GM23338 (cell line): Measurements from ENCODE around the gene AIFM2. TPM values are rescaled to one million over a fixed set of nuclear protein-coding genes. Genes with fewer than 3 reads are reported as not detected.

Experiments
- ATAC-seq: fragments of 200-7000 bp; cut with Tn5 transposase; 3 replicates; pipeline ENCODE4 v1.9.1; 2020
- DNase-seq: peaks from one replicate; pipeline ENCODE4 v3.0.0-alpha.2; 2015; ENCODE audit warnings: low spot score
- H2AFZ ChIP-seq: fragments of 200-600 bp; sonication (generic); 2 replicates; pipeline ENCODE4 v1.8.0; 2016; ENCODE audit warnings: antibody characterized with exemption, mild to moderate bottlenecking, moderate library complexity
- H3F3A ChIP-seq: fragments of 200-600 bp; sonication (generic); replicated peaks from 2 replicates; pipeline ENCODE4 v1.8.0; 2017; ENCODE audit warnings: antibody characterized with exemption, mixed run types, low read depth
- H3K27ac ChIP-seq: fragments of 200-600 bp; sonication (generic); 2 replicates; pipeline ENCODE4 v1.6.1; 2016; ENCODE audit warnings: low read depth
- H3K27me3 ChIP-seq: fragments of 200-600 bp; sonication (generic); 2 replicates; pipeline ENCODE4 v1.8.0; 2016; ENCODE audit warnings: mild to moderate bottlenecking, mixed run types, moderate library complexity; ENCODE audit not compliant: insufficient read depth
- H3K36me3 ChIP-seq: fragments of 200-600 bp; sonication (generic); 2 replicates; pipeline ENCODE4 v1.8.0; 2016; ENCODE audit warnings: mild to moderate bottlenecking; ENCODE audit not compliant: insufficient read depth
- H3K4me1 ChIP-seq: fragments of 200-600 bp; sonication (generic); 2 replicates; pipeline ENCODE4 v1.8.0; 2016; ENCODE audit warnings: mild to moderate bottlenecking, moderate library complexity; ENCODE audit not compliant: insufficient read depth
- H3K4me2 ChIP-seq: fragments of 200-600 bp; sonication (generic); 2 replicates; pipeline ENCODE4 v1.7.1; 2017; ENCODE audit warnings: mixed run types
- H3K4me3 ChIP-seq: fragments of 200-600 bp; sonication (generic); 2 replicates; pipeline ENCODE4 v1.6.1; 2016; ENCODE audit warnings: mixed run types
- H3K79me2 ChIP-seq: fragments of 200-600 bp; sonication (generic); replicated peaks from 2 replicates; pipeline ENCODE4 v1.8.0; 2017; ENCODE audit warnings: mild to moderate bottlenecking; ENCODE audit not compliant: insufficient read depth
- H3K9me2 ChIP-seq: fragments of 200-600 bp; sonication (generic); 2 replicates; pipeline ENCODE4 v1.8.0; 2017; ENCODE audit not compliant: insufficient read depth
- H4K20me1 ChIP-seq: fragments of 200-600 bp; sonication (generic); replicated peaks from 2 replicates; pipeline ENCODE4 v1.8.0; 2017; ENCODE audit warnings: mild to moderate bottlenecking; ENCODE audit not compliant: insufficient read depth
- H3K27ac Mint-ChIP-seq: 2 replicates; pipeline ENCODE4 v1.8.0; 2020; ENCODE audit warnings: inconsistent platforms, mild to moderate bottlenecking, moderate library complexity, mixed read lengths
- H3K27me3 Mint-ChIP-seq: 3 replicates; pipeline ENCODE4 v1.8.0; 2022; ENCODE audit warnings: low read depth, mild to moderate bottlenecking, moderate library complexity, mixed read lengths, inconsistent platforms; ENCODE audit not compliant: insufficient read depth, poor library complexity
- H3K36me3 Mint-ChIP-seq: 3 replicates; pipeline ENCODE4 v1.8.0; 2021; ENCODE audit warnings: low read depth, mild to moderate bottlenecking, inconsistent platforms, moderate library complexity, mixed read lengths
- H3K4me1 Mint-ChIP-seq: 3 replicates; pipeline ENCODE4 v1.8.0; 2020; ENCODE audit warnings: mild to moderate bottlenecking, inconsistent platforms, mixed read lengths
- H3K4me3 Mint-ChIP-seq: 3 replicates; pipeline ENCODE4 v1.8.0; 2021; ENCODE audit warnings: moderate library complexity, mild to moderate bottlenecking, inconsistent platforms, mixed read lengths
- H3K9me3 Mint-ChIP-seq: 3 replicates; pipeline ENCODE4 v1.8.0; 2020; ENCODE audit warnings: moderate library complexity, mild to moderate bottlenecking, inconsistent platforms, mixed read lengths
- CREB1 ChIP-seq: fragments of 250-450 bp; sonication (Bioruptor Pico); IDR thresholded peaks from 2 replicates; pipeline ENCODE4 v1.5.0; 2020; ENCODE audit warnings: low read depth, mild to moderate bottlenecking, moderate library complexity
- CTCF ChIP-seq, 2 experiments: fragments of 200-600 bp in 1 of 2; sonication (generic) in 1 of 2; conservative IDR thresholded peaks; 2 replicates each; pipeline versions ENCODE4 v1.5.1 to v1.6.1; 2016 to 2017; ENCODE audit warnings: antibody characterized with exemption in 2 of 2, low read depth in 2 of 2, mild to moderate bottlenecking in 2 of 2, moderate library complexity in 1 of 2
- ETS1 ChIP-seq: IDR thresholded peaks from 2 replicates; pipeline ENCODE4 v1.6.1; 2016; ENCODE audit warnings: antibody characterized with exemption
- EZH2 ChIP-seq: fragments of 200-600 bp; sonication (generic); IDR thresholded peaks from one replicate; pipeline ENCODE4 v1.8.0; 2017; ENCODE audit warnings: antibody characterized with exemption, mild to moderate bottlenecking, low read depth; ENCODE audit not compliant: unreplicated experiment
- EZH2phosphoT487 ChIP-seq: fragments of 200-600 bp; sonication (generic); IDR thresholded peaks from one replicate; pipeline ENCODE4 v1.8.1; 2018; ENCODE audit warnings: antibody characterized with exemption; ENCODE audit not compliant: unreplicated experiment
- JUNB ChIP-seq: IDR thresholded peaks from one replicate; pipeline ENCODE4 v1.6.1; 2016; ENCODE audit warnings: antibody characterized with exemption; ENCODE audit not compliant: unreplicated experiment
- NANOG ChIP-seq: IDR thresholded peaks from 2 replicates; pipeline ENCODE4 v1.6.1; 2016; ENCODE audit warnings: antibody characterized with exemption, borderline replicate concordance
- POLR2AphosphoS5 ChIP-seq: IDR thresholded peaks from 2 replicates; pipeline ENCODE4 v1.6.1; 2016; ENCODE audit warnings: antibody characterized with exemption, low read depth
- STAT1 ChIP-seq: IDR thresholded peaks from one replicate; pipeline ENCODE4 v1.6.1; 2016; ENCODE audit warnings: antibody characterized with exemption; ENCODE audit not compliant: unreplicated experiment
- ZNF114 ChIP-seq: fragments of 250-450 bp; sonication (Bioruptor Pico); IDR thresholded peaks from 2 replicates; pipeline ENCODE4 v1.5.0; 2020; ENCODE audit warnings: mild to moderate bottlenecking, moderate library complexity
- ZNF331 ChIP-seq: fragments of 250-450 bp; sonication (Bioruptor Pico); IDR thresholded peaks from 2 replicates; pipeline ENCODE4 v1.5.0; 2020; ENCODE audit warnings: low read depth, mild to moderate bottlenecking, moderate library complexity
- polyA plus RNA-seq: library from polyadenylated mRNA; unstranded; fragments of >200 nt; fragmentation: Nextera tagmentation; extraction: Ambion mirVana; gene quantifications from 2 replicates; pipeline ENCODE4 v1.2.1, GENCODE V29; 2016
- total RNA-seq: library from RNA; depleted of rRNA; stranded (reverse); fragments of >200 nt; shearing (Covaris generic); gene quantifications from 2 replicates; pipeline ENCODE4 v1.2.3, GENCODE V29; 2014
- TF ChIP-seq, protein P1 (sequence below): fragments of 250-450 bp; sonication (Bioruptor Pico); IDR thresholded peaks from 2 replicates; pipeline ENCODE4 v1.5.0; 2020; ENCODE audit warnings: mild to moderate bottlenecking, moderate library complexity

Gene AIFM2
- total and polyA plus RNA-seq, 2 experiments from 2014 or later = 3.2 to 3.6 TPM

DNA sequence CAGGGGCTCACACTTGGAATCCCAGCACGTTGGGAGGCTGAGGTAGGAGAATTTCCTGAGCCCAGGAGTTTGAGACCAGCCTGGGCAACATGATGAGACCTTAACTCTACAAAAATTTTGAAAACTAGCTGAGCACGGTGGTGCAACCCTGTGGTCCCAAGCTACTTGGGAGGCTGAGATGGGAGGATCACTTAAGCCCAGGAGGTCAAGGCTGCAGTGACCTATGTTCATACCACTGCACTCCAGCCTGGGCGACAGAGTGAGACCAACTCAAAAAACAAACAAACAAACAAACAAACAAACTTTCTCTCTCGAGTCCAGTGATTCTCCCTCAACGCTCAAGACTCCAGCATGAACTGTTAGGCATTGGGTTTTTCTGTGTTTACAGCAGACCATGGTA lies 15.9 kb upstream of the AIFM2 start (continued):
- no peak for TF ChIP-seq CTCF (conservative IDR thresholded peaks at IDR 0.05; ENCODE audit: low read depth in 2 of 2)
- TF ChIP-seq ZNF331 (CRISPR knock-in tag) = no peak
- no peak for TF ChIP-seq STAT1

GRCh38 chr10:70147259-70147625 lies 14.6 kb upstream of the AIFM2 start:
- Histone ChIP-seq H4K20me1 (no peaks in the 10 kb centered on the region; the same call in none of the 2 replicates), H3K4me3 (peak overlapping the region; percentile 38), H3K27ac (peak overlapping the region; percentile 9), H3K4me2 (peak overlapping the region; percentile 30), H3K79me2 (peaks cover 7% of the 10 kb centered on the region; the same call in 1 of the 2 replicates), H3F3A (0 out of 2 replicates have a peak, but pooled peaks cover 3% of the 10 kb centered on the region), H3K27me3 (peaks cover 7% of the 10 kb centered on the region; the same call in 1 of the 2 replicates), H3K4me1 (peaks cover 12% of the 10 kb centered on the region; the same call in 1 of the 2 replicates), H3K9me2 (no peaks in the 10 kb centered on the region), H2AFZ (no peak overlapping the region), H3K36me3 (peaks cover 4% of the 10 kb centered on the region)
- no peak for DNase-seq
- H3K27ac Mint-ChIP-seq = peak overlapping the region; percentile 98
- ATAC-seq = no peak
- peaks cover 6% of the 10 kb centered on the region for H3K27me3 Mint-ChIP-seq
- peaks cover 14% of the 10 kb centered on the region for H3K4me1 Mint-ChIP-seq
- peak overlapping the region; percentile 74 for H3K4me3 Mint-ChIP-seq
- peaks cover 19% of the 10 kb centered on the region for H3K36me3 Mint-ChIP-seq
- no peaks in the 10 kb centered on the region for H3K9me3 Mint-ChIP-seq
- TF ChIP-seq CTCF (conservative IDR thresholded peaks at IDR 0.05; ENCODE audit: low read depth in 2 of 2) = no peak
- TF ChIP-seq POLR2AphosphoS5 = no peak
- no peak for TF ChIP-seq ETS1
- TF ChIP-seq CREB1 (CRISPR knock-in tag) = no peak
- TF ChIP-seq, protein P1, sequence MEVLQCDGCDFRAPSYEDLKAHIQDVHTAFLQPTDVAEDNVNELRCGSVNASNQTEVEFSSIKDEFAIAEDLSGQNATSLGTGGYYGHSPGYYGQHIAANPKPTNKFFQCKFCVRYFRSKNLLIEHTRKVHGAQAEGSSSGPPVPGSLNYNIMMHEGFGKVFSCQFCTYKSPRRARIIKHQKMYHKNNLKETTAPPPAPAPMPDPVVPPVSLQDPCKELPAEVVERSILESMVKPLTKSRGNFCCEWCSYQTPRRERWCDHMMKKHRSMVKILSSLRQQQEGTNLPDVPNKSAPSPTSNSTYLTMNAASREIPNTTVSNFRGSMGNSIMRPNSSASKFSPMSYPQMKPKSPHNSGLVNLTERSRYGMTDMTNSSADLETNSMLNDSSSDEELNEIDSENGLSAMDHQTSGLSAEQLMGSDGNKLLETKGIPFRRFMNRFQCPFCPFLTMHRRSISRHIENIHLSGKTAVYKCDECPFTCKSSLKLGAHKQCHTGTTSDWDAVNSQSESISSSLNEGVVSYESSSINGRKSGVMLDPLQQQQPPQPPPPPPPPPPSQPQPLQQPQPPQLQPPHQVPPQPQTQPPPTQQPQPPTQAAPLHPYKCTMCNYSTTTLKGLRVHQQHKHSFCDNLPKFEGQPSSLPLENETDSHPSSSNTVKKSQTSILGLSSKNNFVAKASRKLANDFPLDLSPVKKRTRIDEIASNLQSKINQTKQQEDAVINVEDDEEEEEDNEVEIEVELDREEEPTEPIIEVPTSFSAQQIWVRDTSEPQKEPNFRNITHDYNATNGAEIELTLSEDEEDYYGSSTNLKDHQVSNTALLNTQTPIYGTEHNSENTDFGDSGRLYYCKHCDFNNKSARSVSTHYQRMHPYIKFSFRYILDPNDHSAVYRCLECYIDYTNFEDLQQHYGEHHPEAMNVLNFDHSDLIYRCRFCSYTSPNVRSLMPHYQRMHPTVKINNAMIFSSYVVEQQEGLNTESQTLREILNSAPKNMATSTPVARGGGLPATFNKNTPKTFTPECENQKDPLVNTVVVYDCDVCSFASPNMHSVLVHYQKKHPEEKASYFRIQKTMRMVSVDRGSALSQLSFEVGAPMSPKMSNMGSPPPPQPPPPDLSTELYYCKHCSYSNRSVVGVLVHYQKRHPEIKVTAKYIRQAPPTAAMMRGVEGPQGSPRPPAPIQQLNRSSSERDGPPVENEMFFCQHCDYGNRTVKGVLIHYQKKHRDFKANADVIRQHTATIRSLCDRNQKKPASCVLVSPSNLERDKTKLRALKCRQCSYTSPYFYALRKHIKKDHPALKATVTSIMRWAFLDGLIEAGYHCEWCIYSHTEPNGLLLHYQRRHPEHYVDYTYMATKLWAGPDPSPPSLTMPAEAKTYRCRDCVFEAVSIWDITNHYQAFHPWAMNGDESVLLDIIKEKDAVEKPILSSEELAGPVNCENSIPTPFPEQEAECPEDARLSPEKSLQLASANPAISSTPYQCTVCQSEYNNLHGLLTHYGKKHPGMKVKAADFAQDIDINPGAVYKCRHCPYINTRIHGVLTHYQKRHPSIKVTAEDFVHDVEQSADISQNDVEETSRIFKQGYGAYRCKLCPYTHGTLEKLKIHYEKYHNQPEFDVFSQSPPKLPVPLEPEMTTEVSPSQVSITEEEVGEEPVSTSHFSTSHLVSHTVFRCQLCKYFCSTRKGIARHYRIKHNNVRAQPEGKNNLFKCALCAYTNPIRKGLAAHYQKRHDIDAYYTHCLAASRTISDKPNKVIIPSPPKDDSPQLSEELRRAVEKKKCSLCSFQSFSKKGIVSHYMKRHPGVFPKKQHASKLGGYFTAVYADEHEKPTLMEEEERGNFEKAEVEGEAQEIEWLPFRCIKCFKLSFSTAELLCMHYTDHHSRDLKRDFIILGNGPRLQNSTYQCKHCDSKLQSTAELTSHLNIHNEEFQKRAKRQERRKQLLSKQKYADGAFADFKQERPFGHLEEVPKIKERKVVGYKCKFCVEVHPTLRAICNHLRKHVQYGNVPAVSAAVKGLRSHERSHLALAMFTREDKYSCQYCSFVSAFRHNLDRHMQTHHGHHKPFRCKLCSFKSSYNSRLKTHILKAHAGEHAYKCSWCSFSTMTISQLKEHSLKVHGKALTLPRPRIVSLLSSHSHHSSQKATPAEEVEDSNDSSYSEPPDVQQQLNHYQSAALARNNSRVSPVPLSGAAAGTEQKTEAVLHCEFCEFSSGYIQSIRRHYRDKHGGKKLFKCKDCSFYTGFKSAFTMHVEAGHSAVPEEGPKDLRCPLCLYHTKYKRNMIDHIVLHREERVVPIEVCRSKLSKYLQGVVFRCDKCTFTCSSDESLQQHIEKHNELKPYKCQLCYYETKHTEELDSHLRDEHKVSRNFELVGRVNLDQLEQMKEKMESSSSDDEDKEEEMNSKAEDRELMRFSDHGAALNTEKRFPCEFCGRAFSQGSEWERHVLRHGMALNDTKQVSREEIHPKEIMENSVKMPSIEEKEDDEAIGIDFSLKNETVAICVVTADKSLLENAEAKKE = no peak
- no peak for TF ChIP-seq STAT1
- TF ChIP-seq NANOG = no peak
- TF ChIP-seq JUNB = no peak
- no peak for TF ChIP-seq ZNF114 (CRISPR knock-in tag)
- no peak for TF ChIP-seq EZH2
- TF ChIP-seq EZH2phosphoT487 = no peak
